Kidney (tissue), 22 donors: Measurements from ENCODE around the gene ADGRD1. TPM values are rescaled to one million over a fixed set of nuclear protein-coding genes. Genes with fewer than 3 reads are reported as not detected.
"Not testable (repeated sequence)": the region's sequence is repeated elsewhere in the genome, so short reads cannot be mapped to it uniquely, and the experiment has no call there.

Experiments
- DNase-seq, 5 donors: peaks; one replicate each; pipeline ENCODE4 v3.0.0-alpha.2; 2013 to 2020
- FAIRE-seq: peaks from 2 replicates; lab custom pipeline; 2012; peaks lifted over from hg19 to GRCh38; lab: Jason Lieb, UNC
- H3K27ac ChIP-seq, 2 donors: one replicate each; pipeline ENCODE4 v1.7.0; 2013; ENCODE audit warnings: low read depth in 2 of 2, low read length in 2 of 2, inconsistent platforms in 1 of 2
- H3K27me3 ChIP-seq: one replicate; pipeline ENCODE4 v1.7.1; 2013; ENCODE audit warnings: low read length, inconsistent platforms; ENCODE audit not compliant: control insufficient read depth, insufficient read depth
- H3K36me3 ChIP-seq, 3 donors: one replicate each; pipeline versions ENCODE4 v1.7.0 to v1.7.1; 2013; ENCODE audit warnings: low read length in 3 of 3, control low read depth in 1 of 3, inconsistent platforms in 1 of 3; ENCODE audit not compliant: insufficient read depth in 3 of 3, control insufficient read depth in 2 of 3
- H3K4me1 ChIP-seq, 3 donors: one replicate each; pipeline versions ENCODE4 v1.7.0 to v1.7.1; 2013; ENCODE audit warnings: low read length in 3 of 3, inconsistent platforms in 1 of 3, low read depth in 1 of 3; ENCODE audit not compliant: control insufficient read depth in 2 of 3, insufficient read depth in 2 of 3
- H3K4me3 ChIP-seq, 3 donors: one replicate each; pipeline versions ENCODE4 v1.7.0 to v1.8.1; 2013; ENCODE audit warnings: low read length in 3 of 3, control low read depth in 1 of 3, inconsistent platforms in 1 of 3
- H3K9ac ChIP-seq, 3 donors: one replicate each; pipeline versions ENCODE4 v1.7.0 to v1.7.1; 2013; ENCODE audit warnings: low read length in 3 of 3, control low read depth in 1 of 3, inconsistent platforms in 1 of 3
- H3K9me3 ChIP-seq, 3 donors: one replicate each; pipeline versions ENCODE4 v1.7.0 to v1.7.1; 2013; ENCODE audit warnings: low read length in 3 of 3, control low read depth in 1 of 3, inconsistent platforms in 1 of 3; ENCODE audit not compliant: control insufficient read depth in 2 of 3, insufficient read depth in 1 of 3
- CTCF ChIP-seq: IDR thresholded peaks from 3 replicates; pipeline ENCODE4 v1.5.1; 2012; ENCODE audit warnings: mild to moderate bottlenecking, moderate library complexity, borderline replicate concordance; ENCODE audit not compliant: insufficient read depth; ENCODE audit errors: extremely low read depth
- intact Hi-C: fragments of 100-400 bp; cut with DNase I; formaldehyde crosslinking; loops from one replicate; pipeline ENCODE4 v1.11.1; 2022
- long read RNA-seq, 10 donors: library from polyadenylated mRNA in 1 of 10; unstranded in 1 of 10; transcript quantifications; one replicate each; pipeline ENCODE4 v2.0.0 and lab custom pipeline, GENCODE V29; 2021 to 2026
- polyA plus RNA-seq: library from polyadenylated mRNA; stranded (reverse); fragments of 350-450 nt; fragmentation: Illumina TruSeq; extraction: RNeasy Lipid Tissue Mini Kit (QIAGEN cat#74804); gene quantifications from one replicate; pipeline ENCODE4 v1.2.3, GENCODE V29; 2014; ENCODE audit warnings: low read depth, low replicate concordance; ENCODE audit not compliant: insufficient read depth
- total RNA-seq: library from RNA; stranded (reverse); fragmentation: NEBNext Ultra II Directional; extraction: Animal tissue kit (Norgen Biotek cat#: 25700); gene quantifications from one replicate; pipeline ENCODE4 v1.2.1, GENCODE V29; 2021
- donor health status: control.
- donor health status: control.
- donor health status: control.
- donor health status: control.
- donor health status: control.
- donor health status: DM: yes; HTN: yes; CAD: no.
- donor health status: Normal renal cell carcinoma (clear cell type).

The ADGRD1 gene
- total RNA-seq (6.7 TPM), polyA plus RNA-seq (1.7 TPM)
- long read RNA-seq, donor 1, result 0 reads
- long read RNA-seq, donor 2, result 0 reads
- long read RNA-seq, donor 3, result 0 reads
- long read RNA-seq, donor 4, full-length matches to known transcripts, result 1 of 1 reads
- long read RNA-seq, donor 4, partial matches to known transcripts, result 0 of 1 reads
- long read RNA-seq, donor 4, other reads (novel, unspliced or antisense), result 0 of 1 reads
- long read RNA-seq, donor 5, result 0 reads
- long read RNA-seq, donor 6, result 0 reads
- long read RNA-seq, donor 7, partial matches to known transcripts, result 1 of 2 reads
- long read RNA-seq, donor 7, other reads (novel, unspliced or antisense), result 1 of 2 reads
- long read RNA-seq, donor 8, result 0 reads
- long read RNA-seq, donor 9, result 0 reads
- long read RNA-seq, donor 10, result 0 reads

- DNase-seq, result peak in 4 of 5 donors; percentile 56 to 88 (median 60)
- no peaks in the 10 kb centered on the region for H3K9me3 ChIP-seq
- intact Hi-C loops, result no loop called here
- TF ChIP-seq CTCF, result no peak
- no peak for FAIRE-seq
- H3K27me3 ChIP-seq, result no peaks in the 10 kb centered on the region
- H3K9ac ChIP-seq, result peak within 1 kb of the TSS in 1 of 3 donors; percentile 14
- H3K4me3 ChIP-seq, result peak within 1 kb of the TSS; percentile 38
- peaks cover 0 to 8% (median 0%) of the 10 kb centered on the region in 3 donors for H3K4me1 ChIP-seq
- no peaks in the 10 kb centered on the region for H3K36me3 ChIP-seq
- no peak within 1 kb of the TSS for H3K27ac ChIP-seq
Measured at GRCh38 chr12:130953771-130954543, at the start of gene ADGRD1. TSS of gene ADGRD1 (plus strand) at chr12:130953907. CDS start at chr12:130954466, 559 bp downstream.

- Histone ChIP-seq H3K4me3 (no peak overlapping the region), H3K36me3 (no peaks in the 10 kb centered on the region), H3K27me3 (no peaks in the 10 kb centered on the region), H3K9me3 (no peaks in the 10 kb centered on the region), H3K27ac (no peak overlapping the region), H3K9ac (no peak overlapping the region), H3K4me1 (no peaks in the 10 kb centered on the region)
- no peak for TF ChIP-seq CTCF
- intact Hi-C loops, result no loop called here
- DNase-seq, result no peak
- FAIRE-seq, result no peak
Measured at GRCh38 chr12:130904064-130904463, 49.6 kb upstream of the ADGRD1 start.

GRCh38 chr12:130904936-130905455 lies 48.7 kb upstream of the ADGRD1 start:
- DNase-seq, H3K27me3 ChIP-seq, FAIRE-seq, H3K36me3 ChIP-seq, H3K4me3 ChIP-seq, intact Hi-C loops, H3K27ac ChIP-seq, H3K9me3 ChIP-seq, H3K4me1 ChIP-seq, H3K9ac ChIP-seq: not testable (repeated sequence)

GRCh38 chr12:130909111-130909510 lies 44.6 kb upstream of the ADGRD1 start:
- Histone ChIP-seq H3K36me3 (no peaks in the 10 kb centered on the region), H3K4me3 (no peak overlapping the region), H3K9ac (no peak overlapping the region), H3K9me3 (peaks cover 0 to 6% (median 0%) of the 10 kb centered on the region in 3 donors), H3K27ac (no peak overlapping the region), H3K27me3 (no peaks in the 10 kb centered on the region), H3K4me1 (no peaks in the 10 kb centered on the region)
- intact Hi-C loops, result no loop called here
- DNase-seq, result no peak
- no peak for TF ChIP-seq CTCF
- FAIRE-seq, result no peak
